Esophagus muscularis mucosa (tissue), 4 donors: ENCODE results near the gene HELZ. TPM values are rescaled to one million over a fixed set of nuclear protein-coding genes. Genes with fewer than 3 reads are reported as not detected.

Source experiments
- DNase-seq: peaks from one replicate; pipeline ENCODE4 v3.0.0-alpha.2; 2017; ENCODE audit errors: extremely low spot score
- H3K27ac ChIP-seq, 4 donors: fragments of 200-600 bp; sonication (generic); replicated peaks in 1 of 4; 1 replicate in 3 of 4; 2 replicates in 1 of 4; pipeline ENCODE4 v1.5.1; 2016 to 2019; ENCODE audit warnings: mild to moderate bottlenecking in 1 of 4
- H3K27me3 ChIP-seq, 4 donors: fragments of 200-600 bp; sonication (generic); one replicate each; pipeline versions ENCODE4 v1.5.1 to v1.6.0; 2016 to 2019
- H3K36me3 ChIP-seq, 4 donors: fragments of 200-600 bp; sonication (generic); one replicate each; pipeline ENCODE4 v1.5.1; 2016 to 2019
- H3K4me1 ChIP-seq, 4 donors: fragments of 200-600 bp; sonication (generic); one replicate each; pipeline ENCODE4 v1.5.1; 2016 to 2019
- H3K4me3 ChIP-seq, 4 donors: fragments of 200-600 bp; sonication (generic); 1 replicate in 2 of 4; 2 replicates in 2 of 4; pipeline ENCODE4 v1.5.1; 2016 to 2019; ENCODE audit warnings: mild to moderate bottlenecking in 4 of 4, moderate library complexity in 1 of 4
- H3K9me3 ChIP-seq, 4 donors: fragments of 200-600 bp; sonication (generic); 1 replicate in 3 of 4; 2 replicates in 1 of 4; pipeline ENCODE4 v1.5.1; 2016 to 2019
- CTCF ChIP-seq, 3 experiments: fragments of 200-600 bp in 2 of 3; fragments of 450-650 bp in 1 of 3; sonication (generic) in 2 of 3; IDR thresholded peaks; one replicate each; pipeline ENCODE4 v1.5.1; 2017 to 2019; ENCODE audit warnings: antibody characterized with exemption in 3 of 3, mild to moderate bottlenecking in 2 of 3, moderate library complexity in 1 of 3
- EP300 ChIP-seq: sonication (generic); formaldehyde crosslinking; IDR thresholded peaks from one replicate; pipeline ENCODE4 v1.6.1; 2017; ENCODE audit warnings: antibody characterized with exemption
- POLR2A ChIP-seq: fragments of 450-650 bp; IDR thresholded peaks from one replicate; pipeline ENCODE4 v1.6.1; 2017; ENCODE audit warnings: antibody characterized with exemption, moderate library complexity, mild to moderate bottlenecking, low read depth
- POLR2AphosphoS5 ChIP-seq, 2 donors: sonication (generic); formaldehyde crosslinking; IDR thresholded peaks; one replicate each; pipeline ENCODE4 v1.6.1; 2017; ENCODE audit warnings: antibody characterized with exemption in 2 of 2
- WGBS: methylation state at CpG from one replicate; pipeline ENCODE4 v1.1.5; 2018; 5-methylcytosine and 5-hydroxymethylcytosine counted together
- intact Hi-C: fragments of 100-400 bp; cut with DNase I; formaldehyde crosslinking; loops from one replicate; pipeline ENCODE4 v1.15.1; 2023
- total RNA-seq, 4 donors: library from RNA; depleted of rRNA; stranded (reverse); fragments of >200 nt; gene quantifications; one replicate each; pipeline versions ENCODE4 v1.1.0 to v1.2.1, GENCODE V29; 2016

HELZ gene
- total RNA-seq, 4 donors from 2014 or later, result 35.0 to 62.3 (median 45.8) TPM

- Histone ChIP-seq H3K27me3 (no peaks in the 10 kb centered on the region), H3K4me1 (no peaks in the 10 kb centered on the region), H3K9me3 (no peaks in the 10 kb centered on the region), H3K27ac (no peak overlapping the region), H3K36me3 (no peaks in the 10 kb centered on the region), H3K4me3 (no peak overlapping the region)
- DNase-seq, result no peak
- 47% methylated on average over 2 of the region's 2 CpGs for WGBS
- intact Hi-C loops, result no loop called here
- TF ChIP-seq POLR2A (no peak), CTCF (IDR thresholded peaks at IDR 0.05) (no peak), POLR2AphosphoS5 (IDR thresholded peaks at IDR 0.05) (no peak), EP300 (no peak)
Measured at GRCh38 chr17:67066717-67067116, 178.3 kb downstream of the HELZ start.

DNA sequence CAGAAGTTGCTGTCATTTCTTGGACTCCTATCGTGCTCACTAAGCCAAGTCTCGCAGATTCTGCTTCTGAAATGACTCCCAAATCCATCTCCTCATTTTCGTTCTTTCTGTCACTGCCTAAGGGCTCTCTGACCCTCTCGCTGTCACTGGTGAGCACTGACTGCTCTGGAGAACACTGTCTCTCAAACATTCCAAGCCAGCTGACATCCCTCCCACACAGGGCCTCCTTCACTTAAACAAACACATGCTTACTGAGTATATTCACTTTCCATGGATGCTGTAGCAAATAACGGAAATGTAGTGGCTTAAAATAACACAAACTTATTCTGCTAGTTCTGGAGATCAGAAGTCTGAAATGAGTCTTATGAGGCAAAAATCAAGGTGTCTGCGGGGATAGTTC lies 181.9 kb downstream of the HELZ start:
- Histone ChIP-seq H3K27ac (no peak overlapping the region), H3K36me3 (no peaks in the 10 kb centered on the region), H3K4me3 (no peak overlapping the region), H3K27me3 (no peaks in the 10 kb centered on the region), H3K4me1 (no peaks in the 10 kb centered on the region), H3K9me3 (no peaks in the 10 kb centered on the region)
- TF ChIP-seq CTCF (IDR thresholded peaks at IDR 0.05) (no peak), POLR2A (no peak), POLR2AphosphoS5 (IDR thresholded peaks at IDR 0.05) (no peak), EP300 (no peak)
- intact Hi-C loops, result no loop called here
- peak; percentile 34 for DNase-seq
- WGBS, result 83% methylated on average over 6 of the region's 6 CpGs

DNA sequence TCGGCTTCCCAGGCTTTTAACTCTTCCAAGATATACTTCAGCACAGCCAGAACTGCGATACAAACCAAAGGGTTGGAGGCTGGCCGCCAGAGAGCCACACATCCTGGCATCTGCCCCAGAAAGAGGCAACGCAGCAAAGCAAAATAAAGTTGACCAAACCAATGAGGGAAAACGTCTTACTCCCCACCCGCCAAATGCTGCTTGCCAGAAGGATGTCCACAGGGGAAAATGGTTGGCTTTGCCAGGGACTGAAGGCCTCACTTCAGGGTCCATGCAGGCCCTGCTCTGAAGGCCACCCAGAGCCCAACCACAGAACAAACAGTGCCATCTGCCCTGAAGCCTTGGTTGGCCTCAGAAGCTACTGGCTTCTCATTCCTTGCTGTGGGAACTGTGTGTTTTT lies 185.6 kb downstream of the HELZ start:
- no peak for TF ChIP-seq POLR2AphosphoS5 (IDR thresholded peaks at IDR 0.05)
- TF ChIP-seq POLR2A, result no peak
- no peak for TF ChIP-seq CTCF (IDR thresholded peaks at IDR 0.05)
- no peak for TF ChIP-seq EP300
- 67% methylated on average over 6 of the region's 6 CpGs for WGBS
- peak; percentile 72 for DNase-seq
- intact Hi-C loops, result no loop called here
- H3K27ac ChIP-seq, result no peak overlapping the region
- H3K36me3 ChIP-seq, result no peaks in the 10 kb centered on the region
- no peaks in the 10 kb centered on the region for H3K4me1 ChIP-seq
- H3K27me3 ChIP-seq, result no peaks in the 10 kb centered on the region
- no peak overlapping the region for H3K4me3 ChIP-seq
- H3K9me3 ChIP-seq, result no peaks in the 10 kb centered on the region

DNA sequence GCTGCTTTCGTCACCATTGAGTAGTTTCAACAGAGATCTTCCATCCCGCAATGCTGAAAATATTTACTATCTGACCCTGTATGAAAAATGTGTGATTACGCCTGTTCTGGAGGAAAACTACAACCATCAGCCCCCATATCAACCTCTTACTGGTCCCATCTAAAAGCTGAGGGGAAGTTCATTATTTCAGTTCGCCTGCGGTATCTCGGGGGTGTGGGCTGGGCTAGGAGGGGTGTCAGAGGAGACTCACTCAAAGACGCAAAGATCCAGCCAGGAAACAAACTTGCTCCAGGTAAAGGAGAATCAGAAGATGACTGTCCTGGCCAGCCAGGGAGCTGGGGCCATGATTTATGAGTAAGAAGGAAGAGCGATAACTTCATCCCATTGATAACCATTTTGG lies 187.0 kb downstream of the HELZ start:
- intact Hi-C loops, result no loop called here
- WGBS, result 96% methylated on average over 8 of the region's 8 CpGs
- Histone ChIP-seq H3K4me1 (no peaks in the 10 kb centered on the region), H3K27ac (no peak overlapping the region), H3K36me3 (no peaks in the 10 kb centered on the region), H3K9me3 (no peaks in the 10 kb centered on the region), H3K27me3 (no peaks in the 10 kb centered on the region), H3K4me3 (no peak overlapping the region)
- TF ChIP-seq EP300 (no peak), POLR2AphosphoS5 (IDR thresholded peaks at IDR 0.05) (no peak), CTCF (IDR thresholded peaks at IDR 0.05) (no peak), POLR2A (no peak)
- peak; percentile 60 for DNase-seq

DNA sequence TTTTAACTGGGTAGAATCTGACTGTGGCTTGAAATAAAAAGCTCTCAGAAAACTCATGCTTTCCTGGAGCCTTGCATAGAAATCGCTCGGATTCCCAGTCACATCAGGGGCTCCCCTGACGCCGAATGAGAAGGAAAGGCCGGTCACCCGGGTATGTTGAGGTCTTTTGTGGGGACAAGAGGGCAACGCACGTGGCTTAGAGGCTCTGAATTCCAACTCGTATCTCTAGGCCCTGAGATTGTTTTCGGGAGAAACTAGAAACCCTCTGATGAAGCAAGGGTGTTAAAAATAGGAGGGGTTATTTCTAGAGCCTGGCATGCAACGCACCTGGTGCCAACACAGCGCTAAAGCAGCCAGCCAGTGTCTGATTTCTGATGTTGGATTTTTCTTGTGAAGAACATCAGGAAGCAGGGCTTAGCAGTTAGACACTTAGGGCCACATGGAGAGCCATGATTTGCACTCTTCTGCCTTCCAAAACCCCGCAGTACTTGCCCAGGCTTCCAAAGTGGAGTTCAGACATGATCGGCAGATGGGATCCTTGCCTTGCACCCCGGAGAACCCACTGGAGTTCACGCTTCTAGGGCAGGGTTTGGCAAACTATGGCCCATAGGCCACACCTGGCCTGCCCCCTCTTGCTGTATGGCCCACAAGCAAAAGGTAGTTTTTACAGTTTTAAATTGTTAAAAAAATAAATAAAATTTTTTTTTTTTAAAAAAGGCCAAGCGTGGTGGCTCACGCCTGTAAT lies 188.1 kb downstream of the HELZ start:
- Histone ChIP-seq H3K4me1 (no peaks in the 10 kb centered on the region), H3K4me3 (no peak overlapping the region), H3K27ac (no peak overlapping the region), H3K27me3 (no peaks in the 10 kb centered on the region), H3K36me3 (no peaks in the 10 kb centered on the region), H3K9me3 (no peaks in the 10 kb centered on the region)
- WGBS, result 88% methylated on average over 18 of the region's 18 CpGs
- TF ChIP-seq CTCF (IDR thresholded peaks at IDR 0.05) (no peak), POLR2A (no peak), POLR2AphosphoS5 (IDR thresholded peaks at IDR 0.05) (no peak), EP300 (no peak)
- intact Hi-C loops, result no loop called here
- DNase-seq, result peak; percentile 60
